Smooth muscle cell of bladder (primary cell): ENCODE data around the gene PAGE2. TPM values are rescaled to one million over a fixed set of nuclear protein-coding genes. Genes with fewer than 3 reads are reported as not detected.

Experiments
- total RNA-seq: library from RNA; depleted of rRNA; stranded (reverse); fragments of >200 nt; gene quantifications from 2 replicates; pipeline ENCODE4 v1.2.3, GENCODE V29; 2014

Gene PAGE2, protein sequence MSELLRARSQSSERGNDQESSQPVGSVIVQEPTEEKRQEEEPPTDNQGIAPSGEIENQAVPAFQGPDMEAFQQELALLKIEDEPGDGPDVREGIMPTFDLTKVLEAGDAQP
- total RNA-seq: 0.71 TPM in 1 of 2 replicates, not detected in the other

GRCh38 chrX:55088795-55089489 lies at the start of gene PAGE2:
Gene PAGE2 (plus strand): TSS chrX:55089018. CDS start chrX:55090021, 1,003 bp downstream.

GRCh38 chrX:55074851-55075467 lies 13.9 kb upstream of the PAGE2 start, which contains the start of gene PAGE2B:
Gene PAGE2B (plus strand): TSS chrX:55075030. CDS start chrX:55076042, 1,012 bp downstream.

Other genes starting within 250 kb of the PAGE2 start
- 7.7 and 14.0 TPM in 2 replicates for gene TRO, start 168.2 kb upstream of the PAGE2 start, total RNA-seq
- gene PFKFB1, start 94.8 kb upstream of the PAGE2 start, total RNA-seq: under 0.01 TPM in 1 of 2 replicates, not detected in the other
- 3.6 and 4.0 TPM in 2 replicates for gene APEX2, start 88.7 kb upstream of the PAGE2 start, total RNA-seq
- gene ALAS2, start 58.0 kb upstream of the PAGE2 start, total RNA-seq: not detected in 2 replicates
- gene PAGE2B, start 14.0 kb upstream of the PAGE2 start, total RNA-seq: 0.28 TPM in 1 of 2 replicates, not detected in the other
- gene PAGE5, start 131.3 kb downstream of the PAGE2 start, total RNA-seq: 1.0 and 1.4 TPM in 2 replicates
- not detected in 2 replicates for gene PAGE3, start 175.9 kb downstream of the PAGE2 start, total RNA-seq